SK-N-SH (cell line): Measurements from ENCODE around the gene SP110. TPM values are rescaled to one million over a fixed set of nuclear protein-coding genes. Genes with fewer than 3 reads are reported as not detected.

ENCODE experiments used
- CTCF ChIA-PET: fragments of 300-600, 350-600 bp; formaldehyde crosslinking; extraction: SDS; loops from one replicate; lab custom pipeline; 2021; lab: Yijun Ruan, JAX
- POLR2A ChIA-PET: fragments of 350-600 bp; sonication (Branson Sonifier 250); formaldehyde crosslinking; extraction: SDS; loops from one replicate; lab custom pipeline; 2020; ENCODE audit warnings: antibody characterized with exemption, inconsistent platforms; lab: Yijun Ruan, JAX
- DNase-seq: peaks from one replicate; pipeline ENCODE4 v3.0.0; 2012
- H2AFZ ChIP-seq: fragments of 200-600 bp; sonication (generic); 2 replicates; pipeline ENCODE4 v1.8.1; 2016; ENCODE audit warnings: antibody characterized with exemption, mild to moderate bottlenecking, low read depth
- H3F3A ChIP-seq: fragments of 200-600 bp; sonication (generic); replicated peaks from 2 replicates; pipeline ENCODE3; 2016; ENCODE audit warnings: antibody characterized with exemption, mild to moderate bottlenecking; ENCODE audit not compliant: insufficient read depth
- H3K27ac ChIP-seq, 2 experiments: fragments of 200-500 bp in 1 of 2; fragments of 200-600 bp in 1 of 2; sonication (Bioruptor generic) in 1 of 2; sonication (generic), shearing (Covaris generic) in 1 of 2; 2 replicates each; pipeline versions ENCODE4 v1.5.1 to v1.6.1; 2014 to 2016; ENCODE audit warnings: low read depth in 2 of 2, inconsistent platforms in 1 of 2, low read length in 1 of 2, mild to moderate bottlenecking in 1 of 2, mixed read lengths in 1 of 2
- H3K27me3 ChIP-seq: fragments of 200-600 bp; sonication (generic), shearing (Covaris generic); 2 replicates; pipeline ENCODE4 v1.6.1; 2016; ENCODE audit warnings: mixed run types; ENCODE audit not compliant: insufficient read depth
- H3K36me3 ChIP-seq, 2 experiments: fragments of 200-500 bp in 1 of 2; fragments of 200-600 bp in 1 of 2; sonication (Bioruptor generic) in 1 of 2; sonication (generic) in 1 of 2; replicated peaks in 1 of 2; 2 replicates each; pipeline versions ENCODE3 to v1.5.1; 2014 to 2016; ENCODE audit warnings: low read length in 1 of 2, mild to moderate bottlenecking in 1 of 2; ENCODE audit not compliant: insufficient read depth in 2 of 2, control insufficient read depth in 1 of 2
- H3K4me1 ChIP-seq, 2 experiments: fragments of 200-500 bp in 1 of 2; fragments of 200-600 bp in 1 of 2; sonication (Bioruptor generic) in 1 of 2; sonication (generic), shearing (Covaris generic) in 1 of 2; 2 replicates each; pipeline versions ENCODE4 v1.5.1 to v1.6.1; 2014 to 2016; ENCODE audit warnings: low read depth in 1 of 2, low read length in 1 of 2, mixed run types in 1 of 2; ENCODE audit not compliant: insufficient read depth in 2 of 2, control insufficient read depth in 1 of 2
- H3K4me2 ChIP-seq: fragments of 200-600 bp; sonication (generic), shearing (Covaris generic); 2 replicates; pipeline ENCODE4 v1.6.1; 2017; ENCODE audit warnings: mixed run types
- H3K4me3 ChIP-seq, 2 experiments: fragments of 200-500 bp in 1 of 2; fragments of 200-600 bp in 1 of 2; sonication (Bioruptor generic) in 1 of 2; sonication (generic), shearing (Covaris generic) in 1 of 2; 2 replicates each; pipeline versions ENCODE4 v1.5.1 to v1.8.1; 2014 to 2016; ENCODE audit warnings: low read depth in 2 of 2, inconsistent platforms in 1 of 2, low read length in 1 of 2, mild to moderate bottlenecking in 1 of 2, mixed read lengths in 1 of 2, moderate library complexity in 1 of 2
- H3K79me2 ChIP-seq: fragments of 200-600 bp; sonication (generic); 2 replicates; pipeline ENCODE4 v1.8.1; 2017; ENCODE audit warnings: mild to moderate bottlenecking; ENCODE audit not compliant: insufficient read depth
- H3K9ac ChIP-seq: fragments of 200-600 bp; sonication (generic); 2 replicates; pipeline ENCODE4 v1.6.1; 2017; ENCODE audit warnings: mixed run types
- H3K9me2 ChIP-seq: fragments of 200-600 bp; sonication (generic); 2 replicates; pipeline ENCODE4 v1.6.1; 2017; ENCODE audit warnings: mixed run types
- H3K9me3 ChIP-seq: fragments of 200-600 bp; sonication (generic); 2 replicates; pipeline ENCODE4 v1.6.1; 2017; ENCODE audit warnings: mixed run types, mild to moderate bottlenecking, moderate library complexity
- H4K20me1 ChIP-seq: fragments of 200-600 bp; sonication (generic); 2 replicates; pipeline ENCODE4 v1.6.1; 2017; ENCODE audit warnings: mild to moderate bottlenecking, mixed run types; ENCODE audit not compliant: insufficient read depth
- CHD2 ChIP-seq: fragments of 150-350 bp; IDR thresholded peaks from 2 replicates; pipeline ENCODE4 v1.6.1; 2018; ENCODE audit warnings: low read length; ENCODE audit not compliant: partially characterized antibody
- ELF1 ChIP-seq: IDR thresholded peaks from 2 replicates; pipeline ENCODE4 v1.4.0; 2012
- EP300 ChIP-seq, 2 experiments: IDR thresholded peaks; 2 replicates each; pipeline versions ENCODE4 v1.4.0 to v1.6.1; 2012; ENCODE audit warnings: borderline replicate concordance in 1 of 2, low read depth in 1 of 2, low read length in 1 of 2
- FOSL2 ChIP-seq: IDR thresholded peaks from 2 replicates; pipeline ENCODE4 v1.4.0; 2012; ENCODE audit warnings: low read depth, mild to moderate bottlenecking, moderate library complexity, borderline replicate concordance
- FOXJ3 ChIP-seq: sonication (generic); formaldehyde crosslinking; IDR thresholded peaks from 2 replicates; pipeline ENCODE4 v1.5.1; 2020; ENCODE audit warnings: mild to moderate bottlenecking, missing genetic modification reagents
- FOXM1 ChIP-seq: IDR thresholded peaks from 2 replicates; pipeline ENCODE4 v1.4.0; 2012; ENCODE audit warnings: low read depth, mild to moderate bottlenecking
- GABPA ChIP-seq: IDR thresholded peaks from 2 replicates; pipeline ENCODE4 v1.4.0; 2012; ENCODE audit warnings: low read depth, mild to moderate bottlenecking
- GATA2 ChIP-seq: sonication (generic); formaldehyde crosslinking; IDR thresholded peaks from 2 replicates; pipeline ENCODE4 v1.5.0; 2020; ENCODE audit warnings: mild to moderate bottlenecking, missing genetic modification reagents
- JUND ChIP-seq: IDR thresholded peaks from 2 replicates; pipeline ENCODE4 v1.4.0; 2012
- MEF2A ChIP-seq: IDR thresholded peaks from 2 replicates; pipeline ENCODE4 v1.4.0; 2012; ENCODE audit warnings: low read depth, borderline replicate concordance
- MXI1 ChIP-seq: IDR thresholded peaks from 2 replicates; pipeline ENCODE4 v1.6.1; 2012; ENCODE audit warnings: mild to moderate bottlenecking, low read depth, low read length, improper control_type of control experiment
- NFIC ChIP-seq: IDR thresholded peaks from 2 replicates; pipeline ENCODE4 v1.4.0; 2012; ENCODE audit warnings: borderline replicate concordance
- NRF1 ChIP-seq: IDR thresholded peaks from 2 replicates; pipeline ENCODE4 v1.6.1; 2012; ENCODE audit warnings: low read depth, mild to moderate bottlenecking, low read length
- RAD21 ChIP-seq: IDR thresholded peaks from 2 replicates; pipeline ENCODE4 v1.6.1; 2012; ENCODE audit warnings: mild to moderate bottlenecking, low read length
- RFX5 ChIP-seq: IDR thresholded peaks from 2 replicates; pipeline ENCODE4 v1.6.1; 2012; ENCODE audit warnings: mild to moderate bottlenecking, improper control_type of control experiment, low read length
- RXRA ChIP-seq: IDR thresholded peaks from 2 replicates; pipeline ENCODE4 v1.4.0; 2012; ENCODE audit warnings: low read depth, mild to moderate bottlenecking, borderline replicate concordance
- SIN3A ChIP-seq: IDR thresholded peaks from 2 replicates; pipeline ENCODE4 v1.6.1; 2012; ENCODE audit warnings: low read depth, mild to moderate bottlenecking, low read length, moderate library complexity, borderline replicate concordance
- TAF1 ChIP-seq: IDR thresholded peaks from 2 replicates; pipeline ENCODE4 v1.6.1; 2012; ENCODE audit warnings: low read depth, mild to moderate bottlenecking, low read length, moderate library complexity, borderline replicate concordance
- TCF12 ChIP-seq: IDR thresholded peaks from 2 replicates; pipeline ENCODE4 v1.4.0; 2012
- TEAD4 ChIP-seq: IDR thresholded peaks from 2 replicates; pipeline ENCODE4 v1.4.0; 2012; ENCODE audit warnings: mild to moderate bottlenecking, borderline replicate concordance; ENCODE audit not compliant: insufficient read depth
- YY1 ChIP-seq: IDR thresholded peaks from 2 replicates; pipeline ENCODE4 v1.4.0; 2012; ENCODE audit warnings: low read depth, mild to moderate bottlenecking
- WGBS: methylation state at CpG from one replicate; pipeline ENCODE4 v1.1.6; 2017; ENCODE audit warnings: low lambda C conversion rate; 5-methylcytosine and 5-hydroxymethylcytosine counted together
- polyA plus RNA-seq, 3 experiments: library from polyadenylated mRNA; depleted of rRNA; stranded (reverse); fragments of >200 nt; gene quantifications; 2 replicates each; pipeline ENCODE4 v1.2.3, GENCODE V29; 2012
- TF ChIP-seq, protein P1 (sequence below): IDR thresholded peaks from 2 replicates; pipeline ENCODE4 v1.4.0; 2012; ENCODE audit warnings: low read depth, borderline replicate concordance
- TF ChIP-seq, protein P2 (sequence below): IDR thresholded peaks from 2 replicates; pipeline ENCODE4 v1.4.0; 2012; ENCODE audit warnings: low read depth, borderline replicate concordance
- TF ChIP-seq, protein P3 (sequence below): IDR thresholded peaks from 2 replicates; pipeline ENCODE4 v1.4.0; 2012; ENCODE audit warnings: low read depth
- TF ChIP-seq, protein P4 (sequence below): fragments of 150-350 bp; IDR thresholded peaks from 2 replicates; pipeline ENCODE4 v1.6.1; 2017; ENCODE audit warnings: antibody characterized with exemption, low read length, low read depth, borderline replicate concordance

Gene SP110
- polyA plus RNA-seq, 1 of the 3 experiments (the other 2 are of a cell fraction), result 10.4 TPM

DNA sequence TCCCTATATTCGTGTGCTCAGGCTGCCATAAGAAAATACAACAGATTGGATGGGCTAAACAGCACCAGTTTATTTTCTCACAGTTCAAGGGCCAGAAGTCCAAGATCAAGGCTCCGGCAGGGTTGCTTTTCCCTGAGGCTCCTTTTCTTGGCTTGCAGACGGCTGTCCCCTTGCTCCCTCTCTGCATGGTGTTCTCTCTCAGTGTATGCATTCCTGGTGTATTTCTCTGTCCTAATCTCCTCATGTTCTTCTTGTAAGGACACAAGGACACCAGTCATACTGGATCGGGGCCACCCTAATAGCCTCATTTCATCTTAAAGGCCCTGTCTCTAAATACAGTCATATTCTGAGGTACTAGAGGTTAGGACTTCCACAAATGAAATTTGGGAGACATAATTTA lies 88.4 kb downstream of the SP110 start:
- H3F3A ChIP-seq, result no peaks in the 10 kb centered on the region
- WGBS, result 84% methylated on average over 4 of the region's 4 CpGs
- H3K36me3 ChIP-seq, result no peaks in the 10 kb centered on the region
- no peaks in the 10 kb centered on the region for H3K27me3 ChIP-seq
- H3K4me2 ChIP-seq, result no peak overlapping the region
- ChIA-PET POLR2A (no interaction called here), CTCF (no interaction called here)
- TF ChIP-seq MEF2A (no peak), TEAD4 (no peak), TCF12 (no peak), JUND (no peak), EP300 (IDR thresholded peaks at IDR 0.05; ENCODE audit: borderline replicate concordance in 1 of 2, low read depth in 1 of 2, low read length in 1 of 2) (no peak), RAD21 (no peak), MXI1 (no peak), SIN3A (no peak)
- TF ChIP-seq, protein P1, sequence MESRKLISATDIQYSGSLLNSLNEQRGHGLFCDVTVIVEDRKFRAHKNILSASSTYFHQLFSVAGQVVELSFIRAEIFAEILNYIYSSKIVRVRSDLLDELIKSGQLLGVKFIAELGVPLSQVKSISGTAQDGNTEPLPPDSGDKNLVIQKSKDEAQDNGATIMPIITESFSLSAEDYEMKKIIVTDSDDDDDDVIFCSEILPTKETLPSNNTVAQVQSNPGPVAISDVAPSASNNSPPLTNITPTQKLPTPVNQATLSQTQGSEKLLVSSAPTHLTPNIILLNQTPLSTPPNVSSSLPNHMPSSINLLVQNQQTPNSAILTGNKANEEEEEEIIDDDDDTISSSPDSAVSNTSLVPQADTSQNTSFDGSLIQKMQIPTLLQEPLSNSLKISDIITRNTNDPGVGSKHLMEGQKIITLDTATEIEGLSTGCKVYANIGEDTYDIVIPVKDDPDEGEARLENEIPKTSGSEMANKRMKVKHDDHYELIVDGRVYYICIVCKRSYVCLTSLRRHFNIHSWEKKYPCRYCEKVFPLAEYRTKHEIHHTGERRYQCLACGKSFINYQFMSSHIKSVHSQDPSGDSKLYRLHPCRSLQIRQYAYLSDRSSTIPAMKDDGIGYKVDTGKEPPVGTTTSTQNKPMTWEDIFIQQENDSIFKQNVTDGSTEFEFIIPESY, result no peak
- TF ChIP-seq, protein P2, sequence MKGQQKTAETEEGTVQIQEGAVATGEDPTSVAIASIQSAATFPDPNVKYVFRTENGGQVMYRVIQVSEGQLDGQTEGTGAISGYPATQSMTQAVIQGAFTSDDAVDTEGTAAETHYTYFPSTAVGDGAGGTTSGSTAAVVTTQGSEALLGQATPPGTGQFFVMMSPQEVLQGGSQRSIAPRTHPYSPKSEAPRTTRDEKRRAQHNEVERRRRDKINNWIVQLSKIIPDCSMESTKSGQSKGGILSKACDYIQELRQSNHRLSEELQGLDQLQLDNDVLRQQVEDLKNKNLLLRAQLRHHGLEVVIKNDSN, result no peak
- TF ChIP-seq, protein P3, sequence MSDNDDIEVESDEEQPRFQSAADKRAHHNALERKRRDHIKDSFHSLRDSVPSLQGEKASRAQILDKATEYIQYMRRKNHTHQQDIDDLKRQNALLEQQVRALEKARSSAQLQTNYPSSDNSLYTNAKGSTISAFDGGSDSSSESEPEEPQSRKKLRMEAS, result no peak
- H3K79me2 ChIP-seq, result no peaks in the 10 kb centered on the region
- H3K4me3 ChIP-seq, result no peak overlapping the region
- no peak overlapping the region for H3K27ac ChIP-seq
- no peak overlapping the region for H3K9ac ChIP-seq
- DNase-seq, result no peak
- H3K9me2 ChIP-seq, result 0 out of 2 replicates have a peak, but pooled peaks cover 3% of the 10 kb centered on the region
- no peaks in the 10 kb centered on the region for H3K9me3 ChIP-seq
- H3K4me1 ChIP-seq, result no peaks in the 10 kb centered on the region
- peak overlapping the region; percentile 48; the same call in 1 of the 2 replicates for H2AFZ ChIP-seq
- H4K20me1 ChIP-seq, result no peaks in the 10 kb centered on the region

DNA sequence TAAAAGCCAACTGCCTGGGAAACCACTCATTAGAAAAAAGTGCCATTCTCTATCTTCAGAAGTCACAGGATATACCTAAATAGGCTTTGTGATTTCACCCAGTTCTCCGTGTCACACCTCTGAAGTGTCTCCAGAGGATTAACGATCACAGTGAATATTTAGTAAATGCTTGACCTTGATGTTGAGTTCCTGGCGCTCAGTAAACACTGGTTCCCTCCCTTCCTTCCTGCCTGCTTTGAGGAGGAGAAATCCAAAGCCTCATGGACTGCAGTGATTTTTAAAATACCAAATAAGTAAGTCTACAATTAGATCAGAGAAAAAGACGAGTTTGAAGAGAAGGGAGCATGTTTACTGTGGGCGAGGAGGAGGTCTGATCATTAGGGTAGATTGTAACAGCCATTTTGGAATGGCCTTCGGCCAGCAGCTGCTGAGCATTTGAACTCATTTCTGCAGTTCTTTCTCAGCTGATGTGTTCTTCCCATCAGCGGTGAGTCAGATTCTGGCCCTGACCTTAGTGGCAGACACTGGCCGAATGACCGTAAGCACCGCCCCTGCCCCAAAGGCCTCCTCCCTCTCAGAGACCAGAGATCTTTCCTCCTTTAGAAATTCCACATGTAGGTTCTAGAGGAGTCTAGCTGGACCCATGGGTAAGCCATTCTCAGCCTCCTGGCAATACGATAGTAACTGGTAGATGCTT lies 89.0 kb downstream of the SP110 start:
- WGBS, result 66% methylated on average over 11 of the region's 11 CpGs
- H3K4me2 ChIP-seq, result no peak overlapping the region
- no peak overlapping the region for H3K4me3 ChIP-seq
- DNase-seq, result no peak
- H3K36me3 ChIP-seq, result no peaks in the 10 kb centered on the region
- H3K9ac ChIP-seq, result no peak overlapping the region
- H3K27ac ChIP-seq, result no peak overlapping the region
- no peaks in the 10 kb centered on the region for H3K79me2 ChIP-seq
- no peaks in the 10 kb centered on the region for H3F3A ChIP-seq
- no peaks in the 10 kb centered on the region for H3K27me3 ChIP-seq
- H3K4me1 ChIP-seq, result no peaks in the 10 kb centered on the region
- TF ChIP-seq NRF1 (no peak), RFX5 (no peak), GATA2 (no peak), FOXM1 (no peak), TCF12 (no peak), ELF1 (no peak), YY1 (no peak), RXRA (no peak), GABPA (no peak), NFIC (no peak), MXI1 (no peak), TAF1 (no peak), FOSL2 (no peak), SIN3A (no peak), FOXJ3 (no peak), JUND (no peak), CHD2 (no peak)
- TF ChIP-seq, protein P4, sequence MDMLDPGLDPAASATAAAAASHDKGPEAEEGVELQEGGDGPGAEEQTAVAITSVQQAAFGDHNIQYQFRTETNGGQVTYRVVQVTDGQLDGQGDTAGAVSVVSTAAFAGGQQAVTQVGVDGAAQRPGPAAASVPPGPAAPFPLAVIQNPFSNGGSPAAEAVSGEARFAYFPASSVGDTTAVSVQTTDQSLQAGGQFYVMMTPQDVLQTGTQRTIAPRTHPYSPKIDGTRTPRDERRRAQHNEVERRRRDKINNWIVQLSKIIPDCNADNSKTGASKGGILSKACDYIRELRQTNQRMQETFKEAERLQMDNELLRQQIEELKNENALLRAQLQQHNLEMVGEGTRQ, result no peak
- no peaks in the 10 kb centered on the region for H4K20me1 ChIP-seq
- H2AFZ ChIP-seq, result peak overlapping the region; percentile 48; the same call in 1 of the 2 replicates
- ChIA-PET POLR2A (no interaction called here), CTCF (no interaction called here)
- 0 out of 2 replicates have a peak, but pooled peaks cover 3% of the 10 kb centered on the region for H3K9me2 ChIP-seq
- no peaks in the 10 kb centered on the region for H3K9me3 ChIP-seq
